ENCODE measurements around the gene UBXN7.

DNA sequence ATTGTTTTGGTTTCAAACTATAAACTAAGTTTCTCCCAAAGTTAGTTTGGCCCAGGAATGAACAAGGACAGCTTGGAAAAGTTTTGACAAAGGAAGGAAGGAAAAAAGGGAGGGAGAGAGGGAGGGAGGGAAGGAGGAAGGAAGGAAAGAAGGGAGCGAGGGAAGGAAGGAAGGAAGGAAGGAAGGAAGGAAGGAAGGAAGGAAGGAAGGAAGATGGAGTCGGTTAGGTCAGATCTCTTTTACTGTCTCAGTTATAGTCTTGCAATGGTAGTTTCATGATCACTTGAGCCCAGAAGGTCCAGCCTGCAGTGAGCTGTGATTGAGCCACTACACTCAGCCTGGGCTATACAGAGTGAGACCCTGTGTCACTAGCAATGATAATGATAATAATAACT, 12.3 kb upstream of the UBXN7 start:
- TF ChIP-seq POLR2A (IDR thresholded peaks at IDR 0.05) = no peak
- TF ChIP-seq, protein P1, sequence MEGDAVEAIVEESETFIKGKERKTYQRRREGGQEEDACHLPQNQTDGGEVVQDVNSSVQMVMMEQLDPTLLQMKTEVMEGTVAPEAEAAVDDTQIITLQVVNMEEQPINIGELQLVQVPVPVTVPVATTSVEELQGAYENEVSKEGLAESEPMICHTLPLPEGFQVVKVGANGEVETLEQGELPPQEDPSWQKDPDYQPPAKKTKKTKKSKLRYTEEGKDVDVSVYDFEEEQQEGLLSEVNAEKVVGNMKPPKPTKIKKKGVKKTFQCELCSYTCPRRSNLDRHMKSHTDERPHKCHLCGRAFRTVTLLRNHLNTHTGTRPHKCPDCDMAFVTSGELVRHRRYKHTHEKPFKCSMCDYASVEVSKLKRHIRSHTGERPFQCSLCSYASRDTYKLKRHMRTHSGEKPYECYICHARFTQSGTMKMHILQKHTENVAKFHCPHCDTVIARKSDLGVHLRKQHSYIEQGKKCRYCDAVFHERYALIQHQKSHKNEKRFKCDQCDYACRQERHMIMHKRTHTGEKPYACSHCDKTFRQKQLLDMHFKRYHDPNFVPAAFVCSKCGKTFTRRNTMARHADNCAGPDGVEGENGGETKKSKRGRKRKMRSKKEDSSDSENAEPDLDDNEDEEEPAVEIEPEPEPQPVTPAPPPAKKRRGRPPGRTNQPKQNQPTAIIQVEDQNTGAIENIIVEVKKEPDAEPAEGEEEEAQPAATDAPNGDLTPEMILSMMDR (IDR thresholded peaks at IDR 0.05) = no peak
